Astrocyte (in vitro differentiated cells and primary cell): Measurements from ENCODE around the gene JOSD1.

Experiments
- EZH2 ChIP-seq: IDR thresholded peaks from 2 replicates; pipeline ENCODE4 v1.6.1; 2012; ENCODE audit warnings: mild to moderate bottlenecking, low read length, inconsistent platforms; ENCODE audit not compliant: insufficient read depth
- TF ChIP-seq, protein P1 (sequence below): IDR thresholded peaks from 2 replicates; pipeline ENCODE4 v1.5.1; 2011; ENCODE audit warnings: low read depth, mild to moderate bottlenecking, inconsistent platforms, low read length, moderate library complexity; ENCODE audit not compliant: insufficient read depth

DNA sequence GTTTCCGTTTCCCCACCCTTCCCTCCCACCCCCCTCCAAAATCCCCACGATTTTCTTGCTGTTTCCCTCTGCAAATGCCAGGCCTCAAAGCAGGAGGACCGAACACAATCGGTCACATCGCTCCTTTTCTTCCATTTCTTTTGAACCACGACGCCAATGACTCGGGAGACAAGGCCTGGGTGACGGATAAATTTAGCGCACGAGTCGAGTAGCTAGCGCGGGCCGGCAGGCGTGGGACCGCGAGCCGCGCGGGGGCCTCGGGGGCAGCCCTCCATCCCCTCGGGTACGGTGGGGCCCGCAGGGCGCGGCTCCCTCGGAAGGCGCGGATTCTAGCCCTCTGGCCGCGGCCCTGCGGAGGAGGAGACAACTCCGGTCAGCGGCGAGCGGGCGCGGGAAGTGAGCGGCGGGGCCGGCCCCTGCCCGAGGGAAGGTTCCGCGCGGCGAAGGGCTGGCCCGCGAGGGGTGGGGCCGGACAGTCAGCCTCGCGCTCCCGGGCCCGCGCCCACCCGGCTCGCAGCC, 414 bp downstream of the JOSD1 start:
- TF ChIP-seq, protein P1, sequence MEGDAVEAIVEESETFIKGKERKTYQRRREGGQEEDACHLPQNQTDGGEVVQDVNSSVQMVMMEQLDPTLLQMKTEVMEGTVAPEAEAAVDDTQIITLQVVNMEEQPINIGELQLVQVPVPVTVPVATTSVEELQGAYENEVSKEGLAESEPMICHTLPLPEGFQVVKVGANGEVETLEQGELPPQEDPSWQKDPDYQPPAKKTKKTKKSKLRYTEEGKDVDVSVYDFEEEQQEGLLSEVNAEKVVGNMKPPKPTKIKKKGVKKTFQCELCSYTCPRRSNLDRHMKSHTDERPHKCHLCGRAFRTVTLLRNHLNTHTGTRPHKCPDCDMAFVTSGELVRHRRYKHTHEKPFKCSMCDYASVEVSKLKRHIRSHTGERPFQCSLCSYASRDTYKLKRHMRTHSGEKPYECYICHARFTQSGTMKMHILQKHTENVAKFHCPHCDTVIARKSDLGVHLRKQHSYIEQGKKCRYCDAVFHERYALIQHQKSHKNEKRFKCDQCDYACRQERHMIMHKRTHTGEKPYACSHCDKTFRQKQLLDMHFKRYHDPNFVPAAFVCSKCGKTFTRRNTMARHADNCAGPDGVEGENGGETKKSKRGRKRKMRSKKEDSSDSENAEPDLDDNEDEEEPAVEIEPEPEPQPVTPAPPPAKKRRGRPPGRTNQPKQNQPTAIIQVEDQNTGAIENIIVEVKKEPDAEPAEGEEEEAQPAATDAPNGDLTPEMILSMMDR = no peak
- no peak for TF ChIP-seq EZH2
